ENCODE data around the gene HHAT.

HHAT gene

DNA sequence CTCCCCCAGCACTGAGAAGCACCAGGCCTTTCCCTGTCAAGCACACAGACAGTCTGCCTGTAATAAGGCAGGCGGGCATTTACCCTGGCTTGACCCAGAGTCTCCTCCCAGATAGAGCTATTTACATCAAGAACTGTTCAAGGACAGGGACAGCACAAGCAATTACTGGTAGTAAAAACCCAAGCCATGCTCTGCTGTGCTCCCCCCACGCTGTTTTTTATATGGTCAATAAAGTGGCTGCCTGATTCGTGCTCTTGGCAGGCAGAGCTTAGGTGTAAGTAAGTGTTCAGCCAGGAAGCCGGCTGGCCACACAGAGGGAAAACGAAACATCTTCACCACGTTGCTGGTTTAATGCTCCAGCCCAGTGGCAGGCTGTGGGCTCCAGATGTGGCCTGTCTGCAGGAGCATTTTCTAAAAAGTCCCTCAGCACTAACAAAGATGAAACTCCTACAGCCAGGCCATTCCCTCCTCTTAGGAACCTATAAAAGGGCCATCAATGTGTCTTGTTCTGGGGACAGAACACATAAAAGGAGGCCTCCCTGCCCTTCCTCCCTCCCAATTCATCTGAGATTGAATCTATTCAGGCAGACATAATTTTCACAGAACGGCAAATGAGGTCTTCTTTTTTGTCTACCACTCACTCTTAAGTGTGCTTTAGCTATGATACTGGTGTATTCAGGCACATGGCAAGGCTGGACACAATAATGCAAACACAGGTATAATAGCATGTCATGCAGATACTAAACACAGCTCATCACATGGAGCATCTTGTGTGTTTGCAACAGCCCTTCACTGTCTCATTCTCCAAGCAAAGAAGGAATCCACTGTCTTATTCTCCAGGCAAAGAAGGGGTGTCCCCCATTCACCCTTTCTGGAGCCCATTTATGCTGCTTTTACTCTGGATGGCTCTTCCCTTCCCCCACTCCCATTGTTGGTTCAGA, 378.9 kb downstream of the HHAT start:
- Mint-ChIP-seq H3K4me1 (no peaks in the 10 kb centered on the region), H3K9me3 (no peaks in the 10 kb centered on the region)

DNA sequence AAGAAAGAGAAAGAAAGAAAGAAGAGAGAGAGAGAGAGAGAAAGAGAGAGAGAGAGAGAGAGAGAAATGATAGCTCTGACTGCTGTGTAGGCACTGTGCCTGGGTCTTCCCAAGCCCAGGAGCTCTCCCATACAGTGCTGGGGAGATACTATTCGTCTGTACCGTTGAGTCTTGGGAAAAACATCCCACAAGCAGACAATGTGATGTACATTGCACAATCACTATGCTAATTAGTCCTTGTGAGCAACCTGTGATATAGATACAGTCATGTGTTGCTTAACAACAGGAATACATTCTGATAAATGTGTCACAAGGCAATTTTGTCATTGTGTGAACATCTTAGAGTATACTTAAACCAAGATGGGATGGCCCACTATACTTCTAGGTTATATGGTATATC, 381.0 kb downstream of the HHAT start:
- Mint-ChIP-seq H3K36me3 (peaks cover 23% of the 10 kb centered on the region), H3K4me3 (no peak overlapping the region), H3K4me1 (no peaks in the 10 kb centered on the region), H3K27ac (no peak overlapping the region), H3K27me3 (no peaks in the 10 kb centered on the region), H3K9me3 (no peaks in the 10 kb centered on the region)
- no peak for ATAC-seq

More for the DNA sequence above, 378.9 kb downstream of the HHAT start:
- H3K36me3 Mint-ChIP-seq, result peaks cover 25% of the 10 kb centered on the region
- H3K27me3 Mint-ChIP-seq, result no peaks in the 10 kb centered on the region
- no peak for ATAC-seq
- no peak overlapping the region for H3K27ac Mint-ChIP-seq
- H3K4me3 Mint-ChIP-seq, result no peak overlapping the region

GRCh38 chr1:210711825-210712612, 383.3 kb downstream of the HHAT start:
- no peak overlapping the region for H3K4me3 Mint-ChIP-seq
- no peak overlapping the region for H3K27ac Mint-ChIP-seq
- H3K36me3 Mint-ChIP-seq, result peaks cover 23% of the 10 kb centered on the region
- no peak for ATAC-seq
- H3K27me3 Mint-ChIP-seq, result no peaks in the 10 kb centered on the region
- no peaks in the 10 kb centered on the region for H3K9me3 Mint-ChIP-seq
- no peaks in the 10 kb centered on the region for H3K4me1 Mint-ChIP-seq

DNA sequence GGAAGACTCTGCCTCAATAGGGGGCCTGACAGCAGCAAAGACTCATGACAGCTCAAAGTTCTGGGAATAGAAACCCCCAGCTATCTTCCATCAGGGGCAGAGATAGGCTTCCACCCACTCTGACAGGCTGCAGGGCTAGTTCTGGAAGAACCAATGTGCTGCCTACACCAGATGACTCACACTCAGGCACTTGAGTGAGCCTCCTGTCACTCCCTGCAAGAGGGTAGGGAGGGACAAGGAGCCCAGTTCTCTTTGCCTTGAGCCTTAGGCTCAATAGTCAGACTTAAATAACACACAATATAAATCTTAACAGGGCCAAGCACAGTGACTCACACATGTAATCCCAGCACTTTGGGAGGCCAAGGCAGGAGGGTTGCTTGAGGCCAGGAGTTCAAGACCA, 386.4 kb downstream of the HHAT start:
- Mint-ChIP-seq H3K4me1 (no peaks in the 10 kb centered on the region), H3K27me3 (no peaks in the 10 kb centered on the region), H3K36me3 (peaks cover 11% of the 10 kb centered on the region), H3K4me3 (no peak overlapping the region), H3K9me3 (no peaks in the 10 kb centered on the region), H3K27ac (no peak overlapping the region)
- no peak for ATAC-seq

DNA sequence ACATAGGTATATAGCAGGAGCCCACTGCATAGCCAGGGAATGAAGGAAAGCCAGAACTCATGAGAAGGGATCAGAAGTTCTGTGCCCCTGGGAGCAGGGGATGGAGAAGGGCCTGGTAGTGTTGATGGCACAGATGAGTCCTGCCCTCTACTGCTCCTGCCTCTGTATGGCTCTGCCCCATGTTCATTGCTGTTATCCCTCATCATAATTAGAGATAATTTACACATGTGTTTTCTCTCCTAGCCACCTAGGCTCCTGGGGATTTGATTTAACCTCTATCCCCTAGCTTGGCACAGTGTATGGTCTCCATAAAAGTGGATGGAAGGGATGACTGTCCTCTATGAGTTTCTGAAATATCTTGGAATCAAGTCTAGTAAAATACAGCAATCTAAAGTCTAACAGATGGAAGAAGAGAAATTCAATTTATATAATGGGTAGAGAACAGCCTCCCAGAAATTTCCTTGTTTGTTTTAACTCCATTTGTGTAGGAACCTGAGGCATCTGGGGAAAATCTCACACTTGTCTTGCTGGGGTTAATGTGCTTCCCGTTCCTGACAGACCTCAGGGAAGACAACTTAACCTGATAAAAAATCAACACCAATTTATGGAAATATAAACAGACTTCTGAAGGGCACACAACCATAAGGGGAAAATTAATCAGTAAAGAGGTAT, 393.8 kb downstream of the HHAT start:
- Mint-ChIP-seq H3K27me3 (peaks cover 8% of the 10 kb centered on the region), H3K4me1 (no peaks in the 10 kb centered on the region), H3K27ac (no peak overlapping the region), H3K9me3 (no peaks in the 10 kb centered on the region), H3K36me3 (no peaks in the 10 kb centered on the region), H3K4me3 (no peak overlapping the region)
- no peak for ATAC-seq

GRCh38 chr1:210723646-210724045, 394.9 kb downstream of the HHAT start:
- no peaks in the 10 kb centered on the region for H3K36me3 Mint-ChIP-seq
- peaks cover 8% of the 10 kb centered on the region for H3K27me3 Mint-ChIP-seq
- ATAC-seq, result no peak
- no peak overlapping the region for H3K27ac Mint-ChIP-seq
- H3K4me3 Mint-ChIP-seq, result no peak overlapping the region
- no peaks in the 10 kb centered on the region for H3K9me3 Mint-ChIP-seq
- H3K4me1 Mint-ChIP-seq, result no peaks in the 10 kb centered on the region

GRCh38 chr1:210724768-210725167, 396.1 kb downstream of the HHAT start:
- H3K4me1 Mint-ChIP-seq, result no peaks in the 10 kb centered on the region
- no peaks in the 10 kb centered on the region for H3K9me3 Mint-ChIP-seq
- ATAC-seq, result no peak
- H3K27me3 Mint-ChIP-seq, result peaks cover 8% of the 10 kb centered on the region
- H3K27ac Mint-ChIP-seq, result no peak overlapping the region
- H3K36me3 Mint-ChIP-seq, result no peaks in the 10 kb centered on the region
- no peak overlapping the region for H3K4me3 Mint-ChIP-seq

Measured in stimulated activated memory B cell treated with anti-CD40 and anti-IgM and Interleukin-4, amounts not matched to agents 10 μg/mL and 1 μg/mL and 100 μg/mL, for 72 hours (primary cell).